K562 (cell line): Measurements from ENCODE around the gene TSPOAP1. TPM values are rescaled to one million over a fixed set of nuclear protein-coding genes. Genes with fewer than 3 reads are reported as not detected.
A peak's percentile ranks its signal among the peaks of the same experiment; 100 is the strongest.

Source experiments
- ATAC-seq: fragments of 200-7000 bp; cut with Tn5 transposase; 3 replicates; pipeline ENCODE4 v1.9.1; 2020; ENCODE audit warnings: moderate library complexity
- BruUV-seq: library from RNA; stranded (reverse); fragments of 400-500 nt; replicated peaks from 2 replicates; lab custom pipeline; 2021; lab: Mats Ljungman, UMichigan
- CTCF ChIA-PET: fragments of 300-600 bp; formaldehyde crosslinking; extraction: SDS; loops from one replicate; lab custom pipeline; 2021; ENCODE audit warnings: low intra/inter-chr PET ratio; lab: Yijun Ruan, JAX
- POLR2A ChIA-PET: fragments of 300-600, 350-650 bp; sonication (Branson Sonifier 250); formaldehyde crosslinking; extraction: SDS; loops from one replicate; lab custom pipeline; 2021; ENCODE audit warnings: antibody characterized with exemption, inconsistent platforms; lab: Yijun Ruan, JAX
- DNase-seq, 4 experiments: peaks; one replicate each; pipeline versions ENCODE4 v3.0.0 to v3.0.0-alpha.2; 2011 to 2018; ENCODE audit warnings: low spot score in 3 of 4, mixed read lengths in 3 of 4; ENCODE audit errors: extremely low read depth in 1 of 4
- FAIRE-seq: peaks from 2 replicates; lab custom pipeline; 2011; peaks lifted over from hg19 to GRCh38; lab: Jason Lieb, UNC
- H2AFZ ChIP-seq: 2 replicates; pipeline ENCODE4 v1.6.0; 2011; ENCODE audit warnings: low read depth, low read length, control low read depth, inconsistent platforms
- H3K27ac ChIP-seq: fragments of 200-600 bp; 3 replicates; pipeline ENCODE4 v1.8.0; 2011; ENCODE audit warnings: low read depth, mild to moderate bottlenecking, control low read depth, inconsistent platforms, low read length, moderate library complexity, mixed read lengths; ENCODE audit errors: extremely low read depth
- H3K27me3 ChIP-seq, 2 experiments: fragments of 300-600 bp in 1 of 2; 2 replicates in 1 of 2; 3 replicates in 1 of 2; pipeline versions ENCODE4 v1.6.0 to v1.8.0; 2011; ENCODE audit warnings: inconsistent platforms in 2 of 2, low read length in 2 of 2, mild to moderate bottlenecking in 1 of 2, mixed read lengths in 1 of 2, moderate library complexity in 1 of 2; ENCODE audit not compliant: control insufficient read depth in 2 of 2, insufficient read depth in 2 of 2
- H3K36me3 ChIP-seq: fragments of 300-600 bp; 3 replicates; pipeline ENCODE4 v1.8.0; 2011; ENCODE audit warnings: mild to moderate bottlenecking, low read length, inconsistent platforms; ENCODE audit not compliant: control insufficient read depth, insufficient read depth
- H3K4me1 ChIP-seq, 2 experiments: fragments of 200-600 bp in 1 of 2; replicated peaks in 1 of 2; 2 replicates in 1 of 2; 3 replicates in 1 of 2; pipeline versions ENCODE4 v1.5.1 to v1.8.0; 2011; ENCODE audit warnings: inconsistent platforms in 2 of 2, low read length in 2 of 2, mild to moderate bottlenecking in 1 of 2, mixed read lengths in 1 of 2, moderate library complexity in 1 of 2; ENCODE audit not compliant: control insufficient read depth in 2 of 2, insufficient read depth in 2 of 2
- H3K4me2 ChIP-seq: 2 replicates; pipeline ENCODE4 v1.6.1; 2011; ENCODE audit warnings: low read length, control low read depth, inconsistent platforms, mixed read lengths; ENCODE audit not compliant: insufficient read depth
- H3K4me3 ChIP-seq: fragments of 200-600 bp; sonication (generic), shearing (Covaris generic); 2 replicates; pipeline ENCODE4 v1.5.1; 2016; ENCODE audit warnings: control low read depth, inconsistent platforms
- H3K79me2 ChIP-seq: fragments of 200-600 bp; 3 replicates; pipeline ENCODE4 v1.8.0; 2011; ENCODE audit warnings: low read length, inconsistent platforms; ENCODE audit not compliant: control insufficient read depth, insufficient read depth
- H3K9ac ChIP-seq, 2 experiments: 2 replicates each; pipeline versions ENCODE4 v1.6.0 to v1.6.1; 2011; ENCODE audit warnings: low read depth in 2 of 2, low read length in 2 of 2, control low read depth in 1 of 2, inconsistent platforms in 1 of 2, mild to moderate bottlenecking in 1 of 2, mixed read lengths in 1 of 2; ENCODE audit not compliant: insufficient read depth in 1 of 2
- H3K9me1 ChIP-seq: one replicate; pipeline ENCODE4 v1.6.0; 2011; ENCODE audit warnings: inconsistent platforms, mild to moderate bottlenecking, low read length, moderate library complexity; ENCODE audit not compliant: control insufficient read depth, insufficient read depth
- H3K9me3 ChIP-seq: replicated peaks from 2 replicates; pipeline ENCODE4 v1.5.1; 2011; ENCODE audit warnings: low read depth, low read length, inconsistent platforms; ENCODE audit not compliant: control insufficient read depth, insufficient read depth
- H4K20me1 ChIP-seq: replicated peaks from 2 replicates; pipeline ENCODE4 v1.6.1; 2011; ENCODE audit warnings: low read length, inconsistent platforms, mixed read lengths; ENCODE audit not compliant: control insufficient read depth, insufficient read depth
- ARID1B ChIP-seq: fragments of 450-650 bp; IDR thresholded peaks from 2 replicates; pipeline ENCODE4 v1.6.1; 2016; ENCODE audit warnings: antibody characterized with exemption, mild to moderate bottlenecking, inconsistent platforms
- ARNT ChIP-seq, 2 experiments: fragments of 450-650 bp; IDR thresholded peaks; 2 replicates each; pipeline ENCODE4 v1.6.1; 2016; ENCODE audit warnings: mild to moderate bottlenecking in 1 of 2
- CCAR2 ChIP-seq: fragments of 200-400 bp; formaldehyde crosslinking; IDR thresholded peaks from 2 replicates; pipeline ENCODE4 v1.6.1; 2017; ENCODE audit warnings: mild to moderate bottlenecking, low read depth, low read length
- DEAF1 ChIP-seq: fragments of 450-650 bp; formaldehyde crosslinking; IDR thresholded peaks from 2 replicates; pipeline ENCODE4 v1.4.0; 2020; ENCODE audit warnings: mild to moderate bottlenecking, moderate library complexity
- MED1 ChIP-seq: sonication (generic); formaldehyde crosslinking; IDR thresholded peaks from 2 replicates; pipeline ENCODE4 v1.8.1; 2023; ENCODE audit warnings: missing genetic modification reagents, borderline replicate concordance
- MYBL2 ChIP-seq, 2 experiments: fragments of 450-650 bp in 1 of 2; sonication (generic) in 1 of 2; formaldehyde crosslinking in 1 of 2; IDR thresholded peaks; 2 replicates each; pipeline versions ENCODE4 v1.6.1 to v1.8.1; 2017 to 2022; ENCODE audit warnings: borderline replicate concordance in 1 of 2, inconsistent platforms in 1 of 2, low read depth in 1 of 2, mild to moderate bottlenecking in 1 of 2, missing genetic modification reagents in 1 of 2, moderate library complexity in 1 of 2
- NFIX ChIP-seq: fragments of 250-450 bp; sonication (Bioruptor Pico); IDR thresholded peaks from 2 replicates; pipeline ENCODE4 v1.4.0; 2020; ENCODE audit warnings: low read depth, mild to moderate bottlenecking, moderate library complexity
- POLR2AphosphoS2 ChIP-seq: IDR thresholded peaks from 2 replicates; pipeline ENCODE4 v1.6.1; 2012; ENCODE audit warnings: low read length, improper control_type of control experiment
- POLR2AphosphoS5 ChIP-seq: IDR thresholded peaks from 2 replicates; pipeline ENCODE4 v1.6.1; 2011; ENCODE audit warnings: mild to moderate bottlenecking, low read depth, low read length, moderate library complexity; ENCODE audit not compliant: control insufficient read depth, insufficient read depth
- POLR2H ChIP-seq: IDR thresholded peaks from 2 replicates; pipeline ENCODE4 v1.6.1; 2016; ENCODE audit warnings: missing genetic modification characterization, low read depth, mild to moderate bottlenecking, control low read depth, missing compliant biosample characterization, moderate library complexity
- SNRNP70 ChIP-seq: fragments of 200-400 bp; formaldehyde crosslinking; optimal IDR thresholded peaks from 2 replicates; pipeline ENCODE3; 2017; ENCODE audit warnings: low read depth, low read length
- SRF ChIP-seq, 2 experiments: fragments of 250-450, 450-650 bp in 1 of 2; sonication (Bioruptor Pico) in 1 of 2; sonication (generic) in 1 of 2; formaldehyde crosslinking; IDR thresholded peaks; 2 replicates each; pipeline versions ENCODE4 v1.5.0 to v1.5.1; 2020 to 2022; ENCODE audit warnings: mild to moderate bottlenecking in 1 of 2, missing genetic modification reagents in 1 of 2
- TARDBP ChIP-seq: fragments of 450-650 bp; IDR thresholded peaks from 2 replicates; pipeline ENCODE4 v1.6.1; 2016
- ZEB2 ChIP-seq: fragments of 450-650 bp; IDR thresholded peaks from 2 replicates; pipeline ENCODE4 v1.6.1; 2016
- ZNF175 ChIP-seq: fragments of 200-800 bp; sonication (Bioruptor generic); IDR thresholded peaks from 2 replicates; pipeline ENCODE4 v1.6.1; 2016; ENCODE audit warnings: low read depth, mild to moderate bottlenecking, missing genetic modification characterization, missing compliant biosample characterization
- ZNF197 ChIP-seq: fragments of 200-800 bp; sonication (Bioruptor generic); IDR thresholded peaks from 2 replicates; pipeline ENCODE4 v1.6.1; 2016; ENCODE audit warnings: low read depth, missing genetic modification characterization, missing compliant biosample characterization
- WGBS: fragments of 100-300 bp; shearing (Covaris generic); methylation state at CpG from one replicate; pipeline ENCODE4 v1.1.6; 2016; ENCODE audit warnings: low coverage, mixed read lengths; ENCODE audit not compliant: insufficient coverage; ENCODE audit errors: missing lambda C conversion rate; 5-methylcytosine and 5-hydroxymethylcytosine counted together
- in situ Hi-C: fragments of 300-500 bp; cut with MboI; formaldehyde crosslinking; loops from 4 replicates; pipeline ENCODE4 v1.15.0; 2018; ENCODE audit warnings: inconsistent platforms, mixed read lengths
- intact Hi-C: fragments of 100-400 bp; cut with micrococcal nuclease; formaldehyde crosslinking; loops from 2 replicates; pipeline ENCODE4 v1.14.2; 2022
- polyA plus RNA-seq, 8 experiments: library from polyadenylated mRNA; depleted of rRNA in 4 of 8; stranded (reverse) in 5 of 8; unstranded in 3 of 8; fragments of >200 nt; fragmentation: Nextera tagmentation in 2 of 8; fragmentation: Illumina TruSeq in 1 of 8; extraction: Ambion mirVana in 2 of 8; extraction: Trizol in 1 of 8; gene quantifications; 2 replicates each; pipeline versions ENCODE4 v1.2.1 to v1.2.3, GENCODE V29; 2011 to 2014; ENCODE audit warnings: inconsistent platforms in 1 of 8, missing spikeins in 1 of 8
- total RNA-seq, 7 experiments: library from RNA; depleted of rRNA in 6 of 7; stranded (reverse); fragments of >200 nt in 6 of 7; fragmentation: Illumina TruSeq in 2 of 7; extraction: Trizol in 2 of 7; gene quantifications; 2 replicates each; pipeline versions ENCODE4 v1.2.1 to v1.2.3, GENCODE V29; 2011 to 2021; ENCODE audit warnings: low replicate concordance in 1 of 7

The TSPOAP1 gene
- total and polyA plus RNA-seq, 9 of the 15 experiments (the other 6 are each of a cell fraction or from before 2014, with no cell fraction given), result 0.87 to 3.9 (median 1.8) TPM; not detected in 2

- TF ChIP-seq CCAR2 (no peak), ZNF175 (no peak; the same call in 1 of the 2 replicates), POLR2H (peak; percentile 98), SRF (CRISPR knock-in tag; IDR thresholded peaks at IDR 0.05) (peak; percentile 28 to 56; a peak in 3 of 4 replicates), MYBL2 (IDR thresholded peaks at IDR 0.05; ENCODE audit: low read depth) (0 out of 2 replicates have a peak, but pooled peaks have one; percentile 49), MYBL2 (CRISPR knock-in tag; IDR thresholded peaks at IDR 0.05; ENCODE audit: borderline replicate concordance) (no peak), ARNT (IDR thresholded peaks at IDR 0.05) (peak in 1 of 2 experiments; percentile 78; a peak in 2 of 4 replicates)
Measured at GRCh38 chr17:58331815-58332777, 3.5 kb upstream of the TSPOAP1 start (continued).

DNA sequence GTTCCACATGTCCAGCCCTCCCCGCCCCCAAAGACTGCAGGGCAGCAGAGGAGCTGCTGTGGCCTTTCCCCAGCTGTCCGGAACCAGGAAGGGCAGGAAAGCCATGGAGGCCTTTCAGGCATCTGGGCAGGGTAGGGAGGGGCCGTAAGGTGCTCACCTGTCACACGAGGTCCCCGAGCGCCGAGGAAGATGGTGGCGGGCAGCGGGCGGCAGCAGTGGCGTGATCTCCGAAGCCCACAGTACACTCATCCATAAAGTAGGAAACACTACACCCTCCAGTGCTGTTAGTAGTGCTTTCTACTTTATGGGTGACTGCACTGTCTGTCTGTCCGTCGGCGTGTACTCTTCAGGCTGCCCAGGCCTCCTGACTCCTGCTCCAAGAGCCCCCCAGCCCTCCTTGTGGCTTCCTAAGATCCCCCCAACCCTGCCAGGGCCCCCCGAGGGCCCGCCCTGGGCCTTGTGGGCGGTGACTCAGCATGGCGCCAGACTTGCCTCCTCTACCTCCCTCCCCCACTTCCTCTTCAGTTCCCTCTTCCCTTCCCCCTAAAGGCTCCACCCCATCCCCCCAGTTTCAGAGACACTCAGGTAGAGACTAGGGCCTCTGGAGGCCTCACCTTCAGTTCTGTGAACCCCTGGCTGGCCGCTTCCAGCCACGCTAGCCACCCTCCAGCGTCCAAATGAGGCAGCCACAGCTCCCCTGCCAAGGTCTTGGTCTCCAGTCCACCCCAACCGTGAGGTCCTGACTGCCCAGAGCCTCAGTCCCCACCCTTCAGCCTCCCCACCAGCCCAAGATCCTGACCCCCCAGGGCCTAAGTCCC, 2.6 kb upstream of the TSPOAP1 start:
- Histone ChIP-seq H2AFZ (no peak overlapping the region), H3K9me3 (no peaks in the 10 kb centered on the region), H3K9ac (peak overlapping the region; percentile 100), H3K4me2 (peak overlapping the region; percentile 90), H3K4me3 (peak overlapping the region; percentile 91), H3K27me3 (no peaks in the 10 kb centered on the region), H4K20me1 (peaks cover 38% of the 10 kb centered on the region), H3K79me2 (peaks cover 86% of the 10 kb centered on the region), H3K4me1 (peaks cover 45 to 60% of the 10 kb centered on the region in 2 experiments), H3K36me3 (peaks cover 28% of the 10 kb centered on the region), H3K9me1 (peaks cover 3% of the 10 kb centered on the region), H3K27ac (peak overlapping the region; percentile 99)
- in situ Hi-C loops (no loop called here), intact Hi-C loops (loop anchor here (10.0 kb wide), 1 partner anchor 304 kb away; no protein-coding TSS in a partner anchor)
- FAIRE-seq (no peak), DNase-seq (peak; percentile 69 to 92 (median 75)), ATAC-seq (peak; percentile 13)
- POLR2A ChIA-PET, result interaction anchor here (0.6 to 4.8 kb wide), 38 partner anchors 8 to 1333 kb away, joined by 3 to 79 read pairs (median 6); partner anchors contain the start of genes RNF43 and SUPT4H1
- 0% methylated on average over 21 of the region's 23 CpGs for WGBS
- CTCF ChIA-PET, result no interaction called here
- BruUV-seq, result no TSS peak
- TF ChIP-seq DEAF1 (CRISPR knock-in tag) (0 out of 2 replicates have a peak, but pooled peaks have one; percentile 26), ZNF197 (CRISPR knock-in tag) (0 out of 2 replicates have a peak, but pooled peaks have one; percentile 35), MED1 (CRISPR knock-in tag) (no peak), POLR2AphosphoS5 (peak; percentile 83), POLR2AphosphoS2 (peak; percentile 88), SNRNP70 (peak; percentile 92), NFIX (CRISPR knock-in tag) (no peak), ZEB2 (peak; percentile 22; the same call in 1 of the 2 replicates), ARID1B (peak; percentile 67), TARDBP (0 out of 2 replicates have a peak, but pooled peaks have one; percentile 8)
